ENCODE measurements around the gene TJP1. TPM values are rescaled to one million over a fixed set of nuclear protein-coding genes. Genes with fewer than 3 reads are reported as not detected.

TJP1 gene
- total RNA-seq, 3 donors from 2014 or later (not counting 1 experiment from before 2014, with no cell fraction given): not detected

GRCh38 chr15:29687204-29687815 lies 135.0 kb downstream of the TJP1 start:
- H3K27me3 Mint-ChIP-seq (ENCODE audit: low read depth in 2 of 2): no peaks in the 10 kb centered on the region
- no peaks in the 10 kb centered on the region for H3K27me3 ChIP-seq (ENCODE audit: control insufficient read depth, insufficient read depth, low read length)
- intact Hi-C loops (cut with micrococcal nuclease): no loop called here
- no peaks in the 10 kb centered on the region for H3K36me3 ChIP-seq (ENCODE audit: control insufficient read depth, insufficient read depth, low read length)
- H3K27ac Mint-ChIP-seq: no peak overlapping the region
- H3K9me3 Mint-ChIP-seq: no peaks in the 10 kb centered on the region
- DNase-seq (no peak), ATAC-seq (no peak)
- H3K4me1 Mint-ChIP-seq: no peaks in the 10 kb centered on the region
- H3K4me3 ChIP-seq (ENCODE audit: low read length): no peak overlapping the region
- H3K36me3 Mint-ChIP-seq: no peaks in the 10 kb centered on the region
- WGBS (ENCODE audit: insufficient coverage): 86% methylated on average over 14 of the region's 15 CpGs
- H3K4me1 ChIP-seq (ENCODE audit: control insufficient read depth, insufficient read depth, low read length): no peaks in the 10 kb centered on the region
- no peak overlapping the region for H3K27ac ChIP-seq (ENCODE audit: low read length)
- TF ChIP-seq CTCF (IDR thresholded peaks at IDR 0.05): no peak
- no peak overlapping the region for H3K4me3 Mint-ChIP-seq
- no peaks in the 10 kb centered on the region for H3K9me3 ChIP-seq (ENCODE audit: control insufficient read depth, insufficient read depth, low read length)

- intact Hi-C loops (cut with micrococcal nuclease): no loop called here
- H3K4me1 ChIP-seq (ENCODE audit: control insufficient read depth, insufficient read depth, low read length): no peaks in the 10 kb centered on the region
- no peaks in the 10 kb centered on the region for H3K27me3 Mint-ChIP-seq (ENCODE audit: low read depth in 2 of 2)
- no peak for DNase-seq
- H3K4me1 Mint-ChIP-seq: no peaks in the 10 kb centered on the region
- H3K27ac Mint-ChIP-seq: no peak overlapping the region
- no peak overlapping the region for H3K27ac ChIP-seq (ENCODE audit: low read length)
- no peak overlapping the region for H3K4me3 ChIP-seq (ENCODE audit: low read length)
- no peak for ATAC-seq
- H3K9me3 ChIP-seq (ENCODE audit: control insufficient read depth, insufficient read depth, low read length): no peaks in the 10 kb centered on the region
- H3K36me3 Mint-ChIP-seq: no peaks in the 10 kb centered on the region
- no peak for TF ChIP-seq CTCF (IDR thresholded peaks at IDR 0.05)
- WGBS (ENCODE audit: insufficient coverage): 86% methylated on average over 8 of the region's 8 CpGs
- H3K9me3 Mint-ChIP-seq: no peaks in the 10 kb centered on the region
- no peaks in the 10 kb centered on the region for H3K36me3 ChIP-seq (ENCODE audit: control insufficient read depth, insufficient read depth, low read length)
- H3K4me3 Mint-ChIP-seq: no peak overlapping the region
- no peaks in the 10 kb centered on the region for H3K27me3 ChIP-seq (ENCODE audit: control insufficient read depth, insufficient read depth, low read length)
These were observed 135.6 kb downstream of the TJP1 start for GRCh38 chr15:29686445-29687203.

GRCh38 chr15:29686079-29686425 lies 136.2 kb downstream of the TJP1 start:
- intact Hi-C loops (cut with micrococcal nuclease): no loop called here
- Histone ChIP-seq H3K9me3 (ENCODE audit: control insufficient read depth, insufficient read depth, low read length) (no peaks in the 10 kb centered on the region), H3K36me3 (ENCODE audit: control insufficient read depth, insufficient read depth, low read length) (no peaks in the 10 kb centered on the region), H3K27me3 (ENCODE audit: control insufficient read depth, insufficient read depth, low read length) (no peaks in the 10 kb centered on the region), H3K27ac (ENCODE audit: low read length) (no peak overlapping the region), H3K4me1 (ENCODE audit: control insufficient read depth, insufficient read depth, low read length) (no peaks in the 10 kb centered on the region), H3K4me3 (ENCODE audit: low read length) (no peak overlapping the region)
- Mint-ChIP-seq H3K36me3 (no peaks in the 10 kb centered on the region), H3K27me3 (ENCODE audit: low read depth in 2 of 2) (peaks cover 0 to 2% of the 10 kb centered on the region in 2 donors), H3K27ac (no peak overlapping the region), H3K9me3 (no peaks in the 10 kb centered on the region), H3K4me3 (no peak overlapping the region), H3K4me1 (no peaks in the 10 kb centered on the region)
- 84% methylated on average over 4 of the region's 4 CpGs for WGBS (ENCODE audit: insufficient coverage)
- no peak for ATAC-seq
- no peak for DNase-seq
- no peak for TF ChIP-seq CTCF (IDR thresholded peaks at IDR 0.05)

All from natural killer cell (primary cell).